Panc1 (cell line): ENCODE measurements around the gene TNFRSF25. TPM values are rescaled to one million over a fixed set of nuclear protein-coding genes. Genes with fewer than 3 reads are reported as not detected.

ENCODE experiments used
- ATAC-seq: fragments of 200-7000 bp; cut with Tn5 transposase; 2 replicates; pipeline ENCODE4 v1.9.1; 2020; ENCODE audit warnings: mild to moderate bottlenecking, moderate library complexity
- BruUV-seq: library from RNA; stranded (reverse); fragments of 400-500 nt; replicated peaks from 2 replicates; lab custom pipeline; 2021; lab: Mats Ljungman, UMichigan
- CTCF ChIA-PET: fragments of 300-600 bp; sonication (Branson Sonifier 250); formaldehyde crosslinking; loops from one replicate; lab custom pipeline; 2022; ENCODE audit warnings: antibody characterized with exemption; lab: Charles Lee
- POLR2A ChIA-PET: fragments of 300-600 bp; sonication (Branson Sonifier 250); formaldehyde crosslinking; loops from one replicate; lab custom pipeline; 2022; ENCODE audit warnings: antibody characterized with exemption; lab: Charles Lee
- DNase-seq: peaks from one replicate; pipeline ENCODE4 v3.0.0-alpha.2; 2010; ENCODE audit warnings: low read depth, low spot score
- H3K27ac ChIP-seq: 2 replicates; pipeline ENCODE4 v1.5.1; 2011; ENCODE audit warnings: mild to moderate bottlenecking, low read length, inconsistent platforms
- H3K27me3 ChIP-seq: fragments of 200-500 bp; sonication (Bioruptor generic); 2 replicates; pipeline ENCODE4 v1.6.0; 2014; ENCODE audit warnings: low read length, inconsistent platforms; ENCODE audit not compliant: control insufficient read depth, insufficient read depth
- H3K36me3 ChIP-seq: fragments of 200-500 bp; sonication (Bioruptor generic); 2 replicates; pipeline ENCODE4 v1.5.1; 2014; ENCODE audit warnings: inconsistent platforms, mild to moderate bottlenecking, low read length, moderate library complexity; ENCODE audit not compliant: control insufficient read depth, insufficient read depth
- H3K4me1 ChIP-seq: 2 replicates; pipeline ENCODE4 v1.5.1; 2011; ENCODE audit warnings: inconsistent platforms, mild to moderate bottlenecking, low read length, moderate library complexity; ENCODE audit not compliant: control insufficient read depth, insufficient read depth
- H3K4me3 ChIP-seq, 2 experiments: 2 replicates each; pipeline ENCODE4 v1.5.1; 2011 to 2012; ENCODE audit warnings: low read depth in 2 of 2, low read length in 2 of 2, mild to moderate bottlenecking in 2 of 2, inconsistent platforms in 1 of 2, moderate library complexity in 1 of 2
- H3K9me3 ChIP-seq: fragments of 200-500 bp; sonication (Bioruptor generic); 2 replicates; pipeline ENCODE4 v1.5.1; 2014; ENCODE audit warnings: low read depth, mild to moderate bottlenecking, inconsistent platforms, low read length, moderate library complexity; ENCODE audit not compliant: control insufficient read depth, insufficient read depth
- POLR2AphosphoS5 ChIP-seq: IDR thresholded peaks from 2 replicates; pipeline ENCODE4 v1.6.1; 2012; ENCODE audit warnings: mild to moderate bottlenecking, low read depth, low read length, moderate library complexity
- SIN3A ChIP-seq: IDR thresholded peaks from 2 replicates; pipeline ENCODE4 v1.6.1; 2012; ENCODE audit warnings: low read depth, mild to moderate bottlenecking, low read length, moderate library complexity, borderline replicate concordance; ENCODE audit not compliant: insufficient read depth
- TCF7L2 ChIP-seq: IDR thresholded peaks from 2 replicates; pipeline ENCODE4 v1.6.1; 2011; ENCODE audit warnings: mild to moderate bottlenecking, low read depth, low read length, inconsistent platforms
- in situ Hi-C: cut with HindIII; loops from 2 replicates; pipeline ENCODE4 v1.10.0; 2016; ENCODE audit warnings: low sequenced_read_pairs, low pct_unique_long_range_greater_than_20kb
- intact Hi-C: fragments of 100-400 bp; cut with micrococcal nuclease; formaldehyde crosslinking; loops from one replicate; pipeline ENCODE4 v1.10.0; 2022; ENCODE audit not compliant: unreplicated experiment
- total RNA-seq: library from RNA; stranded (reverse); gene quantifications from one replicate; pipeline ENCODE4 v1.2.1, GENCODE V29; 2021; ENCODE audit not compliant: unreplicated experiment
- TF ChIP-seq, protein P1 (sequence below): fragments of 450-650 bp; IDR thresholded peaks from 2 replicates; pipeline ENCODE4 v1.5.1; 2017; ENCODE audit warnings: mild to moderate bottlenecking
- TF ChIP-seq, protein P2 (sequence below), 2 experiments: IDR thresholded peaks; 2 replicates each; pipeline ENCODE4 v1.6.1; 2011 to 2012; ENCODE audit warnings: low read depth in 2 of 2, control low read depth in 1 of 2, low read length in 1 of 2, mild to moderate bottlenecking in 1 of 2, moderate library complexity in 1 of 2; ENCODE audit not compliant: insufficient read depth in 1 of 2

TNFRSF25 gene
- total RNA-seq, 1 experiment from 2014 or later = 7.0 TPM

DNA sequence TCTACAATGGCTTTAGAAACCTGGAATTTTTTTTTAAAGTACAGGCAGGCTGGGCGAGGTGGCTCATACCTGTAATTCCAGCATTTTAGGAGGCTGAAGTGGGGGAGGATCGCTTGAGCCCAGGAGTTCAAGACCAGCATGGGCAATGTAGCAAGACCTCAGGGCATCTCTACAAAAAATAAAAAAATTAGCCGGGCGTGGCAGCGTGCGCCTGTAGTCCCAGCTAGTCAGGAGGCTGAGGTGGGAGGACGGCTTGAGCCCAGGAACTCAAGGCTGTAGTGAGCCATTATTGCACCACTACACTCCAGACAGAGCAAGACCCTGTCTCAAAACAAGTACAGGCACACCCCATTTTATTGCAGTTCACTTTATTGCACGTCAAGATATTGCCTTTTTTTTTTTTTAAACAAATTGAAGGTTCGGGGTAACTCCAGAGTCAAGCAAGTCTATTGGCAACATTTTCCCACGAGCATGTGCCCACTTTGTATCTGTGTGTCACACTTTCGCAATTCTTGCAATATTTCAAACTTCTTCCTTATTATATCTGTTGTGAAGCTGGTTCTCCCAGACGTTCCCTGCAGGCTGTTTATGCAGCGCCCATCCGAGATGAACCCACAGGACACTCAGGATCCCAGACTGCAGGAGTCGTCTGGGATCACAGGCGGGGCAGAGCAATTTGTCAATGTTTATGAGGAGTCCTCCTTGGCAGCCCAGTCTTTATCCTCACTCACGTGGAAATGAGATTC, 50.9 kb downstream of the TNFRSF25 start:
- Histone ChIP-seq H3K36me3 (no peaks in the 10 kb centered on the region; the same call in 1 of the 2 replicates), H3K4me3 (peak overlapping the region in 1 of 2 experiments; percentile 28; a peak in 1 of 4 replicates), H3K4me1 (peaks cover 17% of the 10 kb centered on the region), H3K27ac (no peak overlapping the region), H3K9me3 (no peaks in the 10 kb centered on the region), H3K27me3 (no peaks in the 10 kb centered on the region)
- ChIA-PET CTCF (interaction anchor here (0.6 to 1.4 kb wide), 5 partner anchors 8 to 285 kb away, joined by 3 to 6 read pairs (median 3); no protein-coding TSS in a partner anchor), POLR2A (interaction anchor here (0.6 kb wide), 1 partner anchor 75 kb away, joined by 6 read pairs; no protein-coding TSS in a partner anchor)
- BruUV-seq = no TSS peak
- ATAC-seq = no peak
- TF ChIP-seq SIN3A (no peak), TCF7L2 (no peak)
- TF ChIP-seq, protein P1, sequence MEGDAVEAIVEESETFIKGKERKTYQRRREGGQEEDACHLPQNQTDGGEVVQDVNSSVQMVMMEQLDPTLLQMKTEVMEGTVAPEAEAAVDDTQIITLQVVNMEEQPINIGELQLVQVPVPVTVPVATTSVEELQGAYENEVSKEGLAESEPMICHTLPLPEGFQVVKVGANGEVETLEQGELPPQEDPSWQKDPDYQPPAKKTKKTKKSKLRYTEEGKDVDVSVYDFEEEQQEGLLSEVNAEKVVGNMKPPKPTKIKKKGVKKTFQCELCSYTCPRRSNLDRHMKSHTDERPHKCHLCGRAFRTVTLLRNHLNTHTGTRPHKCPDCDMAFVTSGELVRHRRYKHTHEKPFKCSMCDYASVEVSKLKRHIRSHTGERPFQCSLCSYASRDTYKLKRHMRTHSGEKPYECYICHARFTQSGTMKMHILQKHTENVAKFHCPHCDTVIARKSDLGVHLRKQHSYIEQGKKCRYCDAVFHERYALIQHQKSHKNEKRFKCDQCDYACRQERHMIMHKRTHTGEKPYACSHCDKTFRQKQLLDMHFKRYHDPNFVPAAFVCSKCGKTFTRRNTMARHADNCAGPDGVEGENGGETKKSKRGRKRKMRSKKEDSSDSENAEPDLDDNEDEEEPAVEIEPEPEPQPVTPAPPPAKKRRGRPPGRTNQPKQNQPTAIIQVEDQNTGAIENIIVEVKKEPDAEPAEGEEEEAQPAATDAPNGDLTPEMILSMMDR = no peak
- DNase-seq = no peak
- in situ Hi-C loops (no loop called here), intact Hi-C loops (loop anchor here (5.0 kb wide), 1 partner anchor 168 kb away; no protein-coding TSS in a partner anchor)

DNA sequence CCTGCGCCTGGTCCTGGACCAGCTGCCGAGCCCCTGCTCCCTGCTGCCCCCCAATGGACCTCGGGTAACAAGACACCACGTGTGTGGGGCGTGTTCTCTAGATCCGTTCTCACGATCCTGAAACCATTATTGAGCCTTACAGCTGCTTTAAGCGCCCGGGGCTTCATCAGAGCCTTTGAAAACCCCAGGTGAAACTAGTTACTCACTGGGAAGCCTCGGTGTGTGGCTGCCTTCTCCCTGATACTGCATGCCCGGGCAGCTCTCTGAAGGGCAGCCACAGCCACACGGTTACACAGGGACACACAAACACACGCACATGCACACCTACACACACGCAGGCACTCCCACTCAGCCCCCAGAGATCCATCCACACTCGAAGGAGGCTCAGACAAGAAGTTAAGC, 51.5 kb downstream of the TNFRSF25 start:
- DNase-seq = no peak
- Histone ChIP-seq H3K4me1 (peaks cover 17% of the 10 kb centered on the region), H3K27me3 (no peaks in the 10 kb centered on the region), H3K9me3 (no peaks in the 10 kb centered on the region), H3K27ac (0 out of 2 replicates have a peak overlapping the region, but pooled peaks have one; percentile 8), H3K4me3 (peak overlapping the region in 1 of 2 experiments; percentile 28; a peak in 2 of 4 replicates), H3K36me3 (no peaks in the 10 kb centered on the region; the same call in 1 of the 2 replicates)
- intact Hi-C loops = loop anchor here (5.0 kb wide), 1 partner anchor 167 kb away; no protein-coding TSS in a partner anchor
- BruUV-seq = no TSS peak
- ATAC-seq = peak; percentile 80
- in situ Hi-C loops = no loop called here
- ChIA-PET POLR2A (interaction anchor here (0.5 to 0.6 kb wide), 2 partner anchors 20 to 75 kb away, joined by 6 read pairs; no protein-coding TSS in a partner anchor), CTCF (interaction anchor here (0.6 to 1.4 kb wide), 5 partner anchors 9 to 286 kb away, joined by 3 to 6 read pairs (median 3); no protein-coding TSS in a partner anchor)
- TF ChIP-seq TCF7L2 (no peak), SIN3A (no peak)
- TF ChIP-seq, protein P1 = peak; percentile 93

DNA sequence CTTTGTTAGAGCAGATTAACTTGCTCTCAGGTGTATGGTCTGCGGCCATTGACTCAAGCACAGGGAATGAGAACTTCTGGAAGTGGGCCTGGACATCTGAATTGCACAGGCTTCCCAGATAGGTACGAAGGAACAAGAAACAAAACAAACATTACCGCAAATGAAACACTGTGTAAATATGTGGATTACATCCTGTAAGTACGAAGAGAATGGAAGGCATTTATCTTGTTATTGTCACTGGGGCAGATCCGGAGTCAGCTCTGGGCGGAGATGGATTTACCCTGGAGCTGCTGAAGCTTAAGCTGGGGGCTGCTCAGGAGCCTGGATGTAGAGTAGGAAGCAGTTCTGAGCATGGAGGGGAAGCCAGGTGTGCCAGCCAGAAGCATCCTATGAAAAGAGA, 53.1 kb downstream of the TNFRSF25 start:
- Histone ChIP-seq H3K9me3 (no peaks in the 10 kb centered on the region), H3K4me3 (no peak overlapping the region), H3K27ac (no peak overlapping the region), H3K36me3 (no peaks in the 10 kb centered on the region), H3K27me3 (no peaks in the 10 kb centered on the region), H3K4me1 (peaks cover 14% of the 10 kb centered on the region)
- intact Hi-C loops (loop anchor here (5.0 kb wide), 1 partner anchor 166 kb away; no protein-coding TSS in a partner anchor), in situ Hi-C loops (no loop called here)
- ATAC-seq = peak; percentile 57
- ChIA-PET CTCF (interaction anchor here (1.0 kb wide), 1 partner anchor 27 kb away, joined by 3 read pairs; no protein-coding TSS in a partner anchor), POLR2A (no interaction called here)
- no peak for DNase-seq
- TF ChIP-seq SIN3A = no peak
- TF ChIP-seq, protein P2, sequence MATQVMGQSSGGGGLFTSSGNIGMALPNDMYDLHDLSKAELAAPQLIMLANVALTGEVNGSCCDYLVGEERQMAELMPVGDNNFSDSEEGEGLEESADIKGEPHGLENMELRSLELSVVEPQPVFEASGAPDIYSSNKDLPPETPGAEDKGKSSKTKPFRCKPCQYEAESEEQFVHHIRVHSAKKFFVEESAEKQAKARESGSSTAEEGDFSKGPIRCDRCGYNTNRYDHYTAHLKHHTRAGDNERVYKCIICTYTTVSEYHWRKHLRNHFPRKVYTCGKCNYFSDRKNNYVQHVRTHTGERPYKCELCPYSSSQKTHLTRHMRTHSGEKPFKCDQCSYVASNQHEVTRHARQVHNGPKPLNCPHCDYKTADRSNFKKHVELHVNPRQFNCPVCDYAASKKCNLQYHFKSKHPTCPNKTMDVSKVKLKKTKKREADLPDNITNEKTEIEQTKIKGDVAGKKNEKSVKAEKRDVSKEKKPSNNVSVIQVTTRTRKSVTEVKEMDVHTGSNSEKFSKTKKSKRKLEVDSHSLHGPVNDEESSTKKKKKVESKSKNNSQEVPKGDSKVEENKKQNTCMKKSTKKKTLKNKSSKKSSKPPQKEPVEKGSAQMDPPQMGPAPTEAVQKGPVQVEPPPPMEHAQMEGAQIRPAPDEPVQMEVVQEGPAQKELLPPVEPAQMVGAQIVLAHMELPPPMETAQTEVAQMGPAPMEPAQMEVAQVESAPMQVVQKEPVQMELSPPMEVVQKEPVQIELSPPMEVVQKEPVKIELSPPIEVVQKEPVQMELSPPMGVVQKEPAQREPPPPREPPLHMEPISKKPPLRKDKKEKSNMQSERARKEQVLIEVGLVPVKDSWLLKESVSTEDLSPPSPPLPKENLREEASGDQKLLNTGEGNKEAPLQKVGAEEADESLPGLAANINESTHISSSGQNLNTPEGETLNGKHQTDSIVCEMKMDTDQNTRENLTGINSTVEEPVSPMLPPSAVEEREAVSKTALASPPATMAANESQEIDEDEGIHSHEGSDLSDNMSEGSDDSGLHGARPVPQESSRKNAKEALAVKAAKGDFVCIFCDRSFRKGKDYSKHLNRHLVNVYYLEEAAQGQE (IDR thresholded peaks at IDR 0.05; ENCODE audit: insufficient read depth in 1 of 2, low read depth in 2 of 2, low read length in 1 of 2) = no peak
- no peak for TF ChIP-seq POLR2AphosphoS5
- TF ChIP-seq, protein P1 = no peak
- no peak for TF ChIP-seq TCF7L2
- no TSS peak for BruUV-seq
